Measurements from ENCODE around the gene RAB5IF.
"Not testable (repeated sequence)": the region's sequence is repeated elsewhere in the genome, so short reads cannot be mapped to it uniquely, and the experiment has no call there.

RAB5IF gene

GRCh38 chr20:36632487-36633284, 27.1 kb downstream of the RAB5IF start:
- Histone ChIP-seq H3K36me3 (ENCODE audit: control insufficient read depth in 2 of 2, insufficient read depth in 2 of 2, low read length in 2 of 2) (no peaks in the 10 kb centered on the region), H3K4me3 (ENCODE audit: low read length in 2 of 2) (no peak overlapping the region), H3K4me1 (ENCODE audit: control insufficient read depth, insufficient read depth, low read length) (no peaks in the 10 kb centered on the region), H3K9me3 (ENCODE audit: control insufficient read depth in 2 of 2, low read length in 2 of 2) (no peaks in the 10 kb centered on the region), H3K27ac (ENCODE audit: low read length) (no peak overlapping the region), H3K9ac (ENCODE audit: low read length in 2 of 2) (no peak overlapping the region), H3K27me3 (ENCODE audit: control insufficient read depth in 1 of 2, insufficient read depth in 2 of 2, low read length in 2 of 2) (no peaks in the 10 kb centered on the region)

DNA sequence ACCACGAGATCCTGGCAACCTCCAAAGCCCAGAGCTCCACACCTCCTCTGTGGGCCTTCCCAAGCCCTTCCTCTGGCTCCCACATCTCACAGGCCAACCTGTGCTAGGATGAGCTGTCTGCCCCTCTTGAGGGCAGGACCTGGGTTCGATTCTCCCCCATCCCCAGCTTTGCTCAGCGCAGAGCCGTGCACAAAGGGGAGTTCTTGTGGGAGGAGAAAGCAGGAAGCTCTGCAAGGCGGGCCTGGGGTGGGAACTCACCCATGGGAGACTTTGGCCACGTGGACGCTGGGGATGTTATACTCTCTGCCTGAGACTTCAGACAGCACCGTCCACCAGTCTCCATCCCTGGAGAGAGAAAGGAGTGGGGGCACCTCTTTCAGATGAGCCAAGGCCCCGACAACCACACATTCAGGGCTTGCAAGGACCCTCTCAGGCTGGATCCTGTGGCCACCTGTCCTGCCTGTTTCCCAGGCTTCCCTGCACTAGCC, 27.8 kb downstream of the RAB5IF start:
- H3K4me1 ChIP-seq (ENCODE audit: control insufficient read depth, insufficient read depth, low read length): no peaks in the 10 kb centered on the region
- H3K9ac ChIP-seq (ENCODE audit: low read length in 2 of 2): no peak overlapping the region
- no peaks in the 10 kb centered on the region for H3K36me3 ChIP-seq (ENCODE audit: control insufficient read depth in 2 of 2, insufficient read depth in 2 of 2, low read length in 2 of 2)
- H3K27ac ChIP-seq (ENCODE audit: low read length): no peak overlapping the region
- H3K4me3 ChIP-seq (ENCODE audit: low read length in 2 of 2): no peak overlapping the region
- H3K27me3 ChIP-seq (ENCODE audit: control insufficient read depth in 1 of 2, insufficient read depth in 2 of 2, low read length in 2 of 2): no peaks in the 10 kb centered on the region
- H3K9me3 ChIP-seq (ENCODE audit: control insufficient read depth in 2 of 2, low read length in 2 of 2): no peaks in the 10 kb centered on the region

DNA sequence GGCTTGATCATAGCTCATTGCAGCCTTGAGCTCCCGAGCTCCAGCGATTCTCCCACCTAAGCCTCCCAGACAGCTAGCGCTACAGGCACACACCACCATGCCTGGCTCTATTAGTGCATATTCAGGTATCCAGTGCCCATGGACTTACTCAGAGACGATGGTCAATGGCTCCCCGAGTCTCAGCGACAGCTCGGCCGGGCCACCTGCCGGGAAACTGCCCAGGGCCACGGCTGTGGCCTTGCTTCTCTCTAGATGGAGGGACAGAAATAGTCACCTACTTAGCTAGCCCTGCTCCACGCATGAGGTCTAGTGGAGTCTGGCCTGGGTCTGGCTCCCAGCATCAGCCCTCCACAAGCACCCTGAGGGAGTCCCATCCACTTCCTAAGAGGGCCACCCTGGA, 28.8 kb downstream of the RAB5IF start:
- Histone ChIP-seq H3K36me3 (ENCODE audit: control insufficient read depth in 2 of 2, insufficient read depth in 2 of 2, low read length in 2 of 2) (no peaks in the 10 kb centered on the region), H3K27me3 (ENCODE audit: control insufficient read depth in 1 of 2, insufficient read depth in 2 of 2, low read length in 2 of 2) (no peaks in the 10 kb centered on the region), H3K4me1 (ENCODE audit: control insufficient read depth, insufficient read depth, low read length) (no peaks in the 10 kb centered on the region), H3K4me3 (ENCODE audit: low read length in 2 of 2) (no peak overlapping the region), H3K9me3 (ENCODE audit: control insufficient read depth in 2 of 2, low read length in 2 of 2) (no peaks in the 10 kb centered on the region), H3K9ac (ENCODE audit: low read length in 2 of 2) (no peak overlapping the region), H3K27ac (ENCODE audit: low read length) (no peak overlapping the region)

DNA sequence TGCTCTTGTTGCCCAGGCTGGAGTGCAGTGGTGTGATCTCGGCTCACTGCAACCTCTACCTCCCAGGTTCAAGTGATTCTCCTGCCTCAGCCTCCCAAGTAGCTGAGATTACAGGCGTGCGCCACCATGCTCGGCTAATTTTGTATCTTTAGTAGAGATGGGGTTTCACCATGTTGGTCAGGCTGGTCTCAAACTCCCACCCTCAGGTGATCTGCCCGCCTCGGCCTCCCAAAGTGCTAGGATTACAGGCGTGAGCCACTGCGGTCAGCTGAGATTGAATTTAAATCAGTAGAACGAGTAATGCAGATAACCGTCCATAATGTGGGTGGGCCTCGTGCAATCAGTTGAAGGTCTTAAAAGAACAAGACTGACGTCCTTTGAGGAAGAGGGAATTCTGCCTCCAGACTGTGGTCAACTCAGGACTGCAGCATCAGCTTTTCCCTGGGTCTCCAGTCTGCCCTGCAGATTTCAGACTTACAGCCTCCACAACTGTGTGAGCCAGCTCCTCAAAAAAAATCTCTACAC, 33.4 kb downstream of the RAB5IF start:
- H3K27ac ChIP-seq (ENCODE audit: low read length); H3K4me1 ChIP-seq (ENCODE audit: control insufficient read depth, insufficient read depth, low read length); H3K9ac ChIP-seq (ENCODE audit: low read length in 2 of 2); H3K9me3 ChIP-seq (ENCODE audit: control insufficient read depth in 2 of 2, low read length in 2 of 2); H3K4me3 ChIP-seq (ENCODE audit: low read length in 2 of 2); H3K36me3 ChIP-seq (ENCODE audit: control insufficient read depth in 2 of 2, insufficient read depth in 2 of 2, low read length in 2 of 2); H3K27me3 ChIP-seq (ENCODE audit: control insufficient read depth in 1 of 2, insufficient read depth in 2 of 2, low read length in 2 of 2): not testable (repeated sequence)

DNA sequence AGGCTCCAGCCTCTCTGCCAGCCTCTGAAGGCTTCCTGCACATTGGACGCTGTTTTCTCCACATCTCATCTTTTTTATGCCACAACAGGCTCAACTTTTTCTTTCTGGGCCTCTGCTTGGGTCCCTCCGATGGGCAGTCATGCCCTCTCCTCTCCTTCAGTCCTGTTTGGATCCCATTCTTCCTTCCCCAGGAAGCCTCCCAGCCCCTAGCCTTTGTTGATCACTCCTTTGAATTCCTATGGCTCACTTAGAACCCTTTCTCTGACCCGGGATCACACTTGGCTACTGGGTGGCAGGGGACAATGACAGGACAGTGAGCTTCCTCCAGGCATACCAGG, 35.9 kb downstream of the RAB5IF start:
- Histone ChIP-seq H3K4me3 (ENCODE audit: low read length in 2 of 2) (no peak overlapping the region), H3K4me1 (ENCODE audit: control insufficient read depth, insufficient read depth, low read length) (no peaks in the 10 kb centered on the region), H3K27ac (ENCODE audit: low read length) (no peak overlapping the region), H3K36me3 (ENCODE audit: control insufficient read depth in 2 of 2, insufficient read depth in 2 of 2, low read length in 2 of 2) (no peaks in the 10 kb centered on the region), H3K27me3 (ENCODE audit: control insufficient read depth in 1 of 2, insufficient read depth in 2 of 2, low read length in 2 of 2) (no peaks in the 10 kb centered on the region), H3K9ac (ENCODE audit: low read length in 2 of 2) (no peak overlapping the region), H3K9me3 (ENCODE audit: control insufficient read depth in 2 of 2, low read length in 2 of 2) (no peaks in the 10 kb centered on the region)

DNA sequence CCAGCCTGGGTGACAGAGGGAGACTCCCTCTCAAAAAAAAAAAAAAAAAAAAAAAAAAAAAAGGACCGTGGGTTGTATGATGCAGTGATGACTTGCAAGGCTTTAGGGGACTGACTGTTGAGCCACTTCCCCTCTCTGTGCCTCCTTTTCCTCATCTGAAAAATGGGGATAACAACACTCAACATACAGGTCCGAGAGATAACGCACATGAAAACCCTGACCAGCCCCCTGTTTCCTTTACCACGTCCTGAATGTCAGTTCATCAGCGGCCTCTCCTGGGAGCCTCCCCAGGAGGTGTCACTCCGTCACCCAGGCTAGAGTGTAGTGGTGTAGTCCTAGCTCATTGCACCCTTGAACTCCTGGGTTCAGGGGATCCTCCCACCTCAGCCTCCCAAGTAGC, 36.6 kb downstream of the RAB5IF start:
- Histone ChIP-seq H3K36me3 (ENCODE audit: control insufficient read depth in 2 of 2, insufficient read depth in 2 of 2, low read length in 2 of 2) (no peaks in the 10 kb centered on the region), H3K9ac (ENCODE audit: low read length in 2 of 2) (no peak overlapping the region), H3K9me3 (ENCODE audit: control insufficient read depth in 2 of 2, low read length in 2 of 2) (no peaks in the 10 kb centered on the region), H3K4me3 (ENCODE audit: low read length in 2 of 2) (no peak overlapping the region), H3K4me1 (ENCODE audit: control insufficient read depth, insufficient read depth, low read length) (no peaks in the 10 kb centered on the region), H3K27me3 (ENCODE audit: control insufficient read depth in 1 of 2, insufficient read depth in 2 of 2, low read length in 2 of 2) (no peaks in the 10 kb centered on the region), H3K27ac (ENCODE audit: low read length) (no peak overlapping the region)

- H3K9me3 ChIP-seq (ENCODE audit: control insufficient read depth in 2 of 2, low read length in 2 of 2): no peaks in the 10 kb centered on the region
- no peaks in the 10 kb centered on the region for H3K27me3 ChIP-seq (ENCODE audit: control insufficient read depth in 1 of 2, insufficient read depth in 2 of 2, low read length in 2 of 2)
- no peaks in the 10 kb centered on the region for H3K4me1 ChIP-seq (ENCODE audit: control insufficient read depth, insufficient read depth, low read length)
- H3K36me3 ChIP-seq (ENCODE audit: control insufficient read depth in 2 of 2, insufficient read depth in 2 of 2, low read length in 2 of 2): no peaks in the 10 kb centered on the region
- no peak overlapping the region for H3K9ac ChIP-seq (ENCODE audit: low read length in 2 of 2)
- H3K27ac ChIP-seq (ENCODE audit: low read length): no peak overlapping the region
- H3K4me3 ChIP-seq (ENCODE audit: low read length in 2 of 2): no peak overlapping the region
These were observed 38.6 kb downstream of the RAB5IF start for GRCh38 chr20:36644032-36644705.

DNA sequence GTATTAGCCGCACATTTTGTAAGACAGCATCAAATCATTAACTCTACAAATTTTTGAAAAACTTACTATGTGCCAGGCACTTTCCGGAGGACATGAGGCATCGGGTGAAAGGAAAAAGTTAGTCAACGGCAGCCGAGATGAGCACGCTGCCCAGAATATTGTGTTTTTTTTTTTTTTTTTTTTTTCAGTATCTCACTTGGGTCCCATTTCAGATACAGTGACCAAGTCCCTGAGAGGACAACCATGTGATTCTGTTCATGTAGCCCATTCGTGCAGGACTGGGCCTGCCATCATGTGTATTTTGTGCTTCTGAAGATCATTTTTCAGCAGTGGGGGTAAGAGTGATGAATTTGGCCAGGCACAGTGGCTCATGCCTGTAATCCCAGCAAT, 39.1 kb downstream of the RAB5IF start:
- Histone ChIP-seq H3K9ac (ENCODE audit: low read length in 2 of 2) (no peak overlapping the region), H3K27me3 (ENCODE audit: control insufficient read depth in 1 of 2, insufficient read depth in 2 of 2, low read length in 2 of 2) (no peaks in the 10 kb centered on the region), H3K27ac (ENCODE audit: low read length) (no peak overlapping the region), H3K9me3 (ENCODE audit: control insufficient read depth in 2 of 2, low read length in 2 of 2) (no peaks in the 10 kb centered on the region), H3K4me3 (ENCODE audit: low read length in 2 of 2) (no peak overlapping the region), H3K4me1 (ENCODE audit: control insufficient read depth, insufficient read depth, low read length) (no peaks in the 10 kb centered on the region), H3K36me3 (ENCODE audit: control insufficient read depth in 2 of 2, insufficient read depth in 2 of 2, low read length in 2 of 2) (no peaks in the 10 kb centered on the region)

- Histone ChIP-seq H3K27me3 (ENCODE audit: control insufficient read depth in 1 of 2, insufficient read depth in 2 of 2, low read length in 2 of 2) (no peaks in the 10 kb centered on the region), H3K27ac (ENCODE audit: low read length) (no peak overlapping the region), H3K36me3 (ENCODE audit: control insufficient read depth in 2 of 2, insufficient read depth in 2 of 2, low read length in 2 of 2) (no peaks in the 10 kb centered on the region), H3K9ac (ENCODE audit: low read length in 2 of 2) (no peak overlapping the region), H3K9me3 (ENCODE audit: control insufficient read depth in 2 of 2, low read length in 2 of 2) (no peaks in the 10 kb centered on the region), H3K4me1 (ENCODE audit: control insufficient read depth, insufficient read depth, low read length) (no peaks in the 10 kb centered on the region), H3K4me3 (ENCODE audit: low read length in 2 of 2) (no peak overlapping the region)
These were observed 39.8 kb downstream of the RAB5IF start for GRCh38 chr20:36645353-36645752.

DNA sequence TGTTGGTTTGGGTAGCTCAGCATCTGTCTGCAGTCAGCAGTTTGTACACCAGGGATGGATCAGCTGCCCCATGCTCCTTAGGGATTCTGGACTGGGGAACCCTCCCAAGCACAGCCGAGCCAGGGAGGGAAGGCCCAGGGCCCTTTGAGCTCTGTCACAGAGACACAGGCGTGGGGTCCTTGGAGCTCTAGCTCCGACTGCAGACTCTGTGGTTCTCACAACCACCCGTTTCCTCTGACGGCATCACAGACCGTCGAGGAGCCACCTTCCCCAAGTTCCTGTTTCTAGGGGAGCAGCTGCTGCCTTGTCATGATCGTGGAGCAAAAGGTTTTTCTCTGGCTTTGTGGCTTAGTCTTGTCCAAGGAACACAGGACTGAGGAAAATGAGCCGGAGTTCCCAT, 40.4 kb downstream of the RAB5IF start, which contains the start of gene SLA2:
Gene SLA2, minus strand, starts transcription at position 199 of the 400 bp plus-strand sequence. CDS start 4,861 bp downstream, outside the sequence.
- H3K36me3 ChIP-seq (ENCODE audit: control insufficient read depth in 2 of 2, insufficient read depth in 2 of 2, low read length in 2 of 2): no peaks in the 10 kb centered on the region
- no peaks in the 10 kb centered on the region for H3K9me3 ChIP-seq (ENCODE audit: control insufficient read depth in 2 of 2, low read length in 2 of 2)
- H3K9ac ChIP-seq (ENCODE audit: low read length in 2 of 2): no peak within 1 kb of the TSS
- H3K4me3 ChIP-seq (ENCODE audit: low read length in 2 of 2): peak within 1 kb of the TSS in 1 of 2 donors; percentile 3
- H3K4me1 ChIP-seq (ENCODE audit: control insufficient read depth, insufficient read depth, low read length): no peaks in the 10 kb centered on the region
- no peaks in the 10 kb centered on the region for H3K27me3 ChIP-seq (ENCODE audit: control insufficient read depth in 1 of 2, insufficient read depth in 2 of 2, low read length in 2 of 2)
- H3K27ac ChIP-seq (ENCODE audit: low read length): no peak within 1 kb of the TSS

DNA sequence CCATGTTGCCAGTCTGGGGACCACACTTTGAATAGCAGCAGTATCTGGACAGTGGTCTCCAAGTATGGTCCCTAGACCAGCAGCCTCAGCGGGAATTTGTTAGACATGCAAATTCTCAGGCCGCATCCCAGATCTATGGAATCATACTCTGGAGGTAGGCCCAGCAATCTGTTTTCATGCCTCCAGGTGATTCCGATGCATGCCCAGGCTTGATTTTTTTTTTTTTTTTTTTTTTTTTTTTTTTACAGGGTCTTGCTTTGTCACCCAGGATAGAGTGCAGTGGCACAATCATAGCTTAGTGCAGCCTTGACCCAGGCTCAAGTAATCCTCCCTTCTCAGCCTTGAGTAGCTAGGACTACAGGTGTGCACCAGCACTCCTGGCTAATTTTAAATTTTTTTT, 41.1 kb downstream of the RAB5IF start:
- Histone ChIP-seq H3K27ac (ENCODE audit: low read length) (no peak overlapping the region), H3K27me3 (ENCODE audit: control insufficient read depth in 1 of 2, insufficient read depth in 2 of 2, low read length in 2 of 2) (no peaks in the 10 kb centered on the region), H3K4me1 (ENCODE audit: control insufficient read depth, insufficient read depth, low read length) (no peaks in the 10 kb centered on the region), H3K4me3 (ENCODE audit: low read length in 2 of 2) (no peak overlapping the region), H3K9me3 (ENCODE audit: control insufficient read depth in 2 of 2, low read length in 2 of 2) (no peaks in the 10 kb centered on the region), H3K9ac (ENCODE audit: low read length in 2 of 2) (no peak overlapping the region), H3K36me3 (ENCODE audit: control insufficient read depth in 2 of 2, insufficient read depth in 2 of 2, low read length in 2 of 2) (peaks cover 3 to 5% of the 10 kb centered on the region in 2 donors)
